CD4-positive, alpha-beta T cell treated with Interleukin-10 for 1 hour (primary cell): Measurements from ENCODE around the gene VAV1.
"Not testable (repeated sequence)": the region's sequence is repeated elsewhere in the genome, so short reads cannot be mapped to it uniquely, and the experiment has no call there.

Source experiments
- DNase-seq: peaks from one replicate; pipeline ENCODE4 v3.0.0-alpha.2; 2020

VAV1 gene

DNA sequence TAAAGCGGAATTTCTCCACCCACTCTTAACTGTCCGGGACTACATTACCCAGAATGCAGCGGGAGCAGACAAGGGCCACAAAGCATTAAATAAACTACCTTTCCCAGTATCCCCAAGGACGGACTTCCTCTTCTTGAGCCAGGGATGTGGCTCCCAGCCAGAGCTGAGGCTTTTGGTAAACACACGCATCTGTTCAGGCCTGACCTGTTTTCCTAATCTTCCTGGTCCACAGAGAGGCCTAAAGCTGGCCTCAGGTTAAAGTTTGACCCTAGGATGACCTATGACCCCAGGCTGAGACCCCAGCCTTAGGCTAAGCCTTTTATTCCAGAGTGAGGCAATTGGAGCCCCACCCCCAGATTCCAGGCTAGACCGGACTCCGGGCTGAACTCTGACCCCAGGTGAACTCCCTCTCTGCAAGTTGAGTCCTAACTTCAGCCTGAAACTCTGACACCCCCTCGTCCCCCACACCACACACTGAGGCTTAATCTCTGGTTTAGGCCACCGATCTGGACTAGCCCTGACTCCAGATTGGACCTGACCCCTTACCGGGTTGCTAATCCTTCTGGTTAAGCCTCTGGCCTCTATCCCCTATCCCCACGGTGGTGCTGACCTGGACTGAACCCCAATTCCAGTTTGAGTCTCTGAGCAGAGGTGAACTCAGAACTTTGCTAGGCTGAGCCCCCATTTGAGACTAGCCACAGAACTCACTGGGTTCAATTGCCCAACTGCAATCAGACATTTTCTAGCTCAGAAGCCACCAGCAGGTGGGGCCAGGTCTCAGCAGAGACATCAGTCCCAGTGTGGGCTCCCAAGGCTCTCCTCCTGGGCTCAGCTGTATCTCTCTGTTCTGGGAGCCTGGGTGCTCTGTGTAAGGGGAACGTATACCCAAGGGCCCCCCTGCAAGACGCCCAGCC is 34.4 kb upstream of the VAV1 start:
- DNase-seq, result peak; percentile 86

DNA sequence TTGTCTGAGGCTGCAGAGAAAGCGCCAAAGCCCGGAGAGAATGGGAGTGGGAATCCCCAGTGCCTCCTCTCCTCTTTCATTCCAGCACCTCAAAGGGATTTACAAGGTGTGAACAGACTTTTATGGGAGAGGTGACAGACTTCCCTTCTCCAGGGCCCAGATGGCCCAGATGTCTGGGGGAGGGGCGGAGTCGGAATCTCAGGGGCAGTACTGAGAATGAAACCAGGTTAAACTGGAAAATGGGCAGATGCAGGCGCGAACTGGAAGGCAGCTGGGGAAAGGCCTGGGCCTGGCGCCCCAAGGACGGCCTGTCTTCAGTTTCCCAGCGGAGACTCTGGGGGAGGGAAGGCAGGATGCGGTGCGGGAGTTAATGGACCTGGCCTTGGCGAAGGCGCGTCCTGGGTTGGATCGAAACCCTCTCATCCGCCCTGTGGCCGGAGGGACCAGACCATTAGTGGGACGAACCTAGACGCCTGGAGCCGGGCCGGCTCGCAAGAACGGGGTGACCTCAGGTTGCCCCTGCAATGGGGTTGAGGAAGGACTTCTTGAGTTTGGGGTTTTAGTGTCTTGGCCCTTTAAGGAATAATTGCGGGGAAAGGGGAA is 33.6 kb upstream of the VAV1 start:
- DNase-seq, result peak; percentile 43

DNA sequence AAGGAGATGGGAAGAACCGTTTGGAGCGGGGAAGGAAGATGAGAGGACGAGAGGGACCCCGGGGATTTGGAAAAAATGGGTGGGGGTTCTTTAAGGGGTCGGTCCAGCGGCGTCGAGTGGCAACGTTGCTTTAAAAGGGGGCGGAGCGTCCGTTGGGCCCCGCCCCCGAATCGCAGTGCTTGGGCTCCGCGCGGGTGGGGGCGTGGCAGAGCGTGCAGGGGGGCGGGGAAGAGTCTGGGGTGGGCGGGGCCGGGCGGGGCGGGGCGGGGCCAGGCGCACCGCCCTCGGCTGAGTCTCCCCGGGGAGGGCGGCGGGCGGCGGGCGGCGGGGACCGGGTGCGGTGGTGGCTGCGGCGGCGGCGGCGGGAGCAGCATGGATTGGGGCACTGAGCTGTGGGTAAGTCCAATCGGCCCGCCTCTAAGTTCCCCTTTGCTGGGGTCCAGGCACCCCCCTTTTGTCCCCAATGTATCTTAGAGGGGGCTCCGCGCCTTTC is 33.1 kb upstream of the VAV1 start, which contains the start of gene TRIP10:
TSS of gene TRIP10 (plus strand) at position 291 of the 493 bp plus-strand sequence. CDS start at position 373, 82 bp downstream.
- DNase-seq, result peak; percentile 90

DNA sequence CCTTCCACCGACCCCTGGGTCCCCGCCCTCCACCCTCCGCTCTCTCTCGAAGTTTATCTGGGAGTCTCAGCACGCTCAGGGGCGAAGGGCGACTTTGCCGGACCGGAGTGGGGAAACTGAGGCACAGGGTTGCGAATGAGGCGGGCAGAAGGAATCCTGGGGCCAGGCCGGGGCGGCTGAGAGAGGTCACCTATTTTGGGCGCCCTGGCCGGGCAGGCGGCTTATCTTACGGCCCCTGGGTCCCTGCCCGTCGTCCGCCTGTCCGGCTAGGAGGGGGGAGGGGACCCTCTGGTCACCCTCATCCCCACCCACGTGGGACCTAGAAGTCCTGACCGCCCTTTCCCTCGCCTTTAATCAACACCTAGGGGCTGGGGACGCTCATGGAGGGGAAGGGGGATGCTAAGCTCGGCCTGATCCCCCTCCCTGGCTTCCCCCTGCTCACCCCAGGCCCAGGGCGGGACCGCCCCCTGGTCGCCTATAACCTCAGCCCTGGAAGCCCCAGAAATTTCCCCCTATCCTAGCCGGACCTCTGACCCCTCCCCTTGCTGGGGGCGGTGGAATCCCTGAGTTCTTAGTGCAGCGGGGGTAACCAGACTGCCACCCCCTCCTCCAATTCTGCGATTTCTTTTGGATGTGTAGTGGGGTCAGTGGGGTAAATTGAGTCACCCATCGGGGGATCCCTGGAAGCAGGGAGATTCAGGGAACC is 32.5 kb upstream of the VAV1 start:
- DNase-seq, result no peak

DNA sequence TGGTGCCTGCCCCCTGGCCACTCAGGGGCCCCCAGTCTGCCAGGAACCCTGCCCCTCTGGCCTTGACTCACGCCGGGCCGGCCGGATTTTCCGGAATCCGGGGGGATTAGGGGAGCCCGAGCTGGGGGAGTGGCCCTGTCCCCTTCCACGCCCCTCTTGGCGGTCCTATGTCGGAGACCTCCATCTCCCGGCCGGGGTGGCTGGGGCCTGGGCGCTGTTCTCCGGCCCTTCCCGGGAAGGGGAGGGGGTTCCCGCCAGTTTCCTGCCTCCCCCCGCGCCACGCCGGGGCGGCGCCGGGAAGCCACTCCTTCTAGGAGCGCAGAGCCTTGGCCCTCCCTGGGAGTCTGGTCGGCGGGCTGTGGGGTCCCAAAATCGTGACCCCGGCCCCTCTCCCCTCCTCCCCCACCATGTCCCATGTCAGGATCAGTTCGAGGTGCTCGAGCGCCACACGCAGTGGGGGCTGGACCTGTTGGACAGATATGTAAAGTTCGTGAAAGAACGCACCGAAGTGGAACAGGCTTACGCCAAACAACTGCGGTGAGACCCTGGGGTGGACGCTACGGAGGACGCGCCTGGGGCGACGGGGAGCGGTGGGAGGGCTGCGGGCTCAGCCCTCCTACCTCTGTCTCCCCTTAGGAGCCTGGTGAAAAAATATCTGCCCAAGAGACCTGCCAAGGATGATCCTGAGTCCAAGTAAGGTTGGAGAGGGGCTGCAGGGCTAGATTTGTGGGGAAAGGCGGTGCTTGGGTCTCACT is 31.7 kb upstream of the VAV1 start:
- DNase-seq, result no peak

DNA sequence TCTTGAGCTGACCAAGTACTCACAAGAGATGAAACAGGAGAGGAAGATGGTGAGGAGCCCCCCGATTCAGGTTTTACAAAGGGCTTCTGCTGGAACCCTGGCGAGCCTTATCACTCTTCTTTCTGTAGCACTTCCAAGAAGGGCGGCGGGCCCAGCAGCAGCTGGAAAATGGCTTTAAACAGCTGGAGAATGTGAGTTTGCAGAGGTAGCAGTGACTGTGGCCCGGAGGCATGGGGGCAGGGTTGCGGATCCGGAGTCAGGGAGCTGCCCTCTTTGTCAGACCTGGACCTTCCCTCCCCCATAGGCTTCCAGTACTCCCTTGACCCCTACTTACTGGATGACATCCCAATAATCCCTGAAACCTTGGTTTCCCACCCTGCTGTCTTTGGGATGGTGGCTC is 29.4 kb upstream of the VAV1 start:
- DNase-seq, result no peak

DNA sequence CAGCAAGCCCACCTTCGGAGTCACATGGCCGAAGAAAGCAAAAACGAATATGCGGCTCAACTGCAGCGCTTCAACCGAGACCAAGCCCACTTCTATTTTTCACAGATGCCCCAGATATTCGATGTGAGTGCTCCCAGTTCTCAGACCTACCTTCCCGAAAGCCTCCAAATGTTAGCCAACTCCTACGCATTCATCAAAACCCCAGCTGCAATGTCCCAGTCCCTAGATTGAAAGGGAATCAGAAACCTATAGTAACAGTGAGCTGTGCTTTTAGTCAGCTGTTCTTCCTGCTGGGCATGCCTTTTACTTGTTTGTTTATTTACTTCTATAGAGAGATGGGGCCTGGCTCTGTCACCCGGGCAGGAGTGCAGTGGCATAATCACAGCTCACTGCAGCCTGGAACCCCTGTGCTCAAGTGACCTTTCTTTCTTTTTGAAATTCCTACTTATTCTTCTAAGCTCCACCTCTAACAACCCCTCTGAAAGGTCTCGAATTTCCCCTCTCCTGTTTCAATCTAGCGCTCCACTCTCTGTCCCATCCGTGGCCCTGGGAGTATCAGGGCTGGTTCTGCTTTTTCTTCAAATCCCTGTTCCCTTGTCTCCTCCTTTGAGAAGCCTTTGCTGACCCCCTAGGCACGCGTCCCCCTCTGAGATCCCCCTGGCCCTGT is 28.7 kb upstream of the VAV1 start:
- DNase-seq, result no peak

DNA sequence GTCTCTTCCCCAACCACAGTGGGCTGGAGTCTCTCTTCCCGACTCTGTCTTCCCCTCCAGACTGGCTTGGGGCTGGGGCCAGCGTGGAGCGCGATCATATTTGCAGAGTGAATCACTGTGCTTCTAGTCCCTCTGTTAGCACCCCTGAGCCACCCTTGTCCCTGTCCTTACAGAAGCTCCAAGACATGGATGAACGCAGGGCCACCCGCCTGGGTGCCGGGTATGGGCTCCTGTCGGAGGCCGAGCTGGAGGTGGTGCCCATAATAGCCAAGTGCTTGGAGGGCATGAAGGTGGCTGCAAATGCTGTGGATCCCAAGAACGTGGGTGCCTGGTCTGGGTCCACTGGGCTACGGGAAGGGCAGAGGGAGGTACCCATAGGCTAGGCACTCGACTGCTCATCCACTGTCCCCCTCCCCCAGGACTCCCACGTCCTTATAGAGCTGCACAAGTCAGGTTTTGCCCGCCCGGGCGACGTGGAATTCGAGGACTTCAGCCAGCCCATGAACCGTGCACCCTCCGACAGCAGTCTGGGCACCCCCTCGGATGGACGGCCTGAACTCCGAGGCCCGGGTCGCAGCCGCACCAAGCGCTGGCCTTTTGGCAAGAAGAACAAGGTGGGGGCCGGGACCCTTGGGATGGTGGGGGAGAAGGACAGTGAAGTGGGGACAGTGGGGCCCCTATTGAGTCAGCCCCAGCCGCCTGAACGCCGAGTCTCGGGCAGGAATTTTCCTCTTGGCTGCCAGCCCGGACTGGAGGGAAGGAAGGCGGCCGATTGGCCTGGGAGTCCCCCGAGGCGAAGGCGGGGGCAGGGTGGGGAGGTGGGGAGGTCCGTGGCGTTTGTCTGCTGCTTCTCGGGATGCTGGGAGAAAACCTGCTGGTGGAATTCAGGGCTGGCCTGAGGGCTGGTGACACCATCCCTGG is 27.9 kb upstream of the VAV1 start:
- no peak for DNase-seq

DNA sequence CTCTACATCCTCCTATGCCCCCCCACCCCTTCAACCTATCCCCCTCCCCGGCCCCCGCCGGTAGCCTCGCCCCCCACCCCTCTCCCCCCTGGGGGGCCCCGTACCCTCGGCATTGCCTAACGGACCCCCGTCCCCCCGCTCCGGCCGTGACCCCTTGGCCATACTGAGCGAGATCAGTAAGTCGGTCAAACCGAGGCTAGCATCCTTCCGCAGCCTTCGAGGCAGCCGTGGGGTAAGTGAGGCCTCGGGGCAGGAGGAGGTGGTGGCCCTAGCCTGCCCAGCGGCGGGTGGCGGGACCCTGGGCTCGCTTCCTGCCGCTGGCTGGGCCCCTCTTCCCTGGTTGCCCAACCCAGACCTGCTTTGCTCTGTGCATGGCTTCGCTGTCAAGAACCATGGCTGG is 26.5 kb upstream of the VAV1 start:
- no peak for DNase-seq

DNA sequence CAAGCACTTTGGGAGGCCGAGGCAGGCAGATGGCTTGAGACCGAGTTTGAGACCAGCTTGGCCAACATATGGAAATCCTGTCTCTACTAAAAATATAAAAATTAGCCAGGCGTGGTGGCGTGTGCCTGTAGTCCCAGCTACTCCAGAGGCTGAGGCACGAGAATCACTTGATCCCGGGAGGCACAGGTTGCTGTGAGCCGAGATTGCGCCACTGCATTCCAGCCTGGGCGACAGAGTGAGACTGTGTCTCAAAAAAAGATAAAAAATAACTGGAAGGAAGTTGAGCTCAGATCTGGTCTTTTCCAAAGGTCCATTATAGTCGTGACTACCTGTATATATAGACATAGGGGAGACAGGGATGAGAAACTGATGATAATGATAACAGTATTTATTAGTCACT is 24.0 kb upstream of the VAV1 start:
- DNase-seq, result not testable (repeated sequence)

DNA sequence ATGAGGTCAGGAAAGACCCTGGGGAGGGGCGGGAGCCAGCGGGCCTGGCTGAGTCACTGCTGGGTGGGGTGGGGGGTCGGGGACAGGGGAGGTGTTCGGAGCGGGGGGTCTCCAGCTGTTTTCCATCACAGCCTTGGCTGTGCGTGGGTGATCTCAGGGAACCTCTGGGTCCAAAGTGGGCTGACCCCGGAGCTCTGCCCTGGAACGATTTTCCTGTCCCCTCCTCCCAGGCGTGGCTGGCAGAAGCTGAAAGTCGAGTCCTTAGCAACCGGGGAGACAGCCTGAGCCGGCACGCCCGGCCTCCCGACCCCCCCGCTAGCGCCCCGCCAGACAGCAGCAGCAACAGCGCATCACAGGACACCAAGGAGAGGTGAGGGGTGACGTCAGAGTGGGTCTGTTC is 22.4 kb upstream of the VAV1 start:
- no peak for DNase-seq

DNA sequence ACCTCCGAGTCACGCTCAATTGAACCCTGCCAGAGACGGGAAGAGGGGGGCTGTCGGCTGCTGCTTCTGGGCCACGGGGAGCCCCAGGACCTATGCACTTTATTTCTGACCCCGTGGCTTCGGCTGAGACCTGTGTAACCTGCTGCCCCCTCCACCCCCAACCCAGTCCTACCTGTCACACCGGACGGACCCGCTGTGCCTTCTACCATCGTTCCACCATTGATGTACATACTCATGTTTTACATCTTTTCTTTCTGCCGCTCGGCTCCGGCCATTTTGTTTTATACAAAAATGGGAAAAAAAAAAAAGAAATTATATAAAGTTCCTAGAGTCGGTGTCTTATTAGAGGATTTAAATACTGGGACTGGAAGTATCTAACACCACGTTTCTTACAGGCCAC is 21.3 kb upstream of the VAV1 start:
- DNase-seq, result no peak

DNA sequence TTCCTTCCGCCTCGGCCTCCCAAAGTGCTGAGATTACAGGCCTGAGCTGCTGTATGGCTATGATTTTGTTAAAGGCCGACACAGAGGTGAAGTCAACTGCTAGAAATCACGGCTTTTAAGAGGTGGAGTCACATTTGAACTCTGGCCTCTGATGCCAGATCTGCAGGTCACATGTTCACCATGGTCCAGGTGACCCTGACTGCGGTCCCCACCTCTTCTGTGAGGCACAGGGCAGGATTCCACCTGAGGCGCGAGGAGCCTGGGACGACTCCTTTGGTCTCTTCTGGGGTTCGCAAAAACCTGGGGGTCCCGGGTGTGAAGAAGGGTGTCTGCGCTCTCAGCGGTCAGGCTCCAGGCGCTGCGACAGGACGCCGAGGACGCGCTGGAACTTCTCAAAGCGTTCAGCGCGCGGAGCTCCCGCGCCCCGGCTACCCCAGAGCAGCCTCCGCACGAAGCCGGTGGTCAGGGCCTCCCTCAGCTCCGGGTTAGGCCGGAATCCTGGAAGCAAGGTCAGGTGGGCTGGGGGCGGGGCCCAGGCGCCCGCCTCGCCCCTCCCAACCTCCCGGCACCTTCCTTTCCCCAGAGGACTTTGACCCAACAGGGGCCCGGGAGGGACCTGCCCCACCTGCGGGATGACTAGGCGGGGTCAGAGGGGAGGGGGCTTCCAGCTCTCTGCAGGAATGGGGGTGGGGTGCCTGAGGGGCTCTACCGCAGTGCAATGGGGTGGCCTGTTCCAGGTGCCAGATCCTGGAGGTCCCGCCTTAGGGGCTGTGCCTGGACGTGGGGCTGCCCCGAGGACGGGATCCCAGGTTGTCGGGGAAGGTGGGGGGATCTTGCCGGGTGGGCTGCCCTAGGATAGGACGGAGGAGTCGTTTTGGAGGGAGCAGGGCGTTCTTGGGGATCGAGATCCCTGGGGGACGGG is 20.0 kb upstream of the VAV1 start:
- DNase-seq, result no peak

DNA sequence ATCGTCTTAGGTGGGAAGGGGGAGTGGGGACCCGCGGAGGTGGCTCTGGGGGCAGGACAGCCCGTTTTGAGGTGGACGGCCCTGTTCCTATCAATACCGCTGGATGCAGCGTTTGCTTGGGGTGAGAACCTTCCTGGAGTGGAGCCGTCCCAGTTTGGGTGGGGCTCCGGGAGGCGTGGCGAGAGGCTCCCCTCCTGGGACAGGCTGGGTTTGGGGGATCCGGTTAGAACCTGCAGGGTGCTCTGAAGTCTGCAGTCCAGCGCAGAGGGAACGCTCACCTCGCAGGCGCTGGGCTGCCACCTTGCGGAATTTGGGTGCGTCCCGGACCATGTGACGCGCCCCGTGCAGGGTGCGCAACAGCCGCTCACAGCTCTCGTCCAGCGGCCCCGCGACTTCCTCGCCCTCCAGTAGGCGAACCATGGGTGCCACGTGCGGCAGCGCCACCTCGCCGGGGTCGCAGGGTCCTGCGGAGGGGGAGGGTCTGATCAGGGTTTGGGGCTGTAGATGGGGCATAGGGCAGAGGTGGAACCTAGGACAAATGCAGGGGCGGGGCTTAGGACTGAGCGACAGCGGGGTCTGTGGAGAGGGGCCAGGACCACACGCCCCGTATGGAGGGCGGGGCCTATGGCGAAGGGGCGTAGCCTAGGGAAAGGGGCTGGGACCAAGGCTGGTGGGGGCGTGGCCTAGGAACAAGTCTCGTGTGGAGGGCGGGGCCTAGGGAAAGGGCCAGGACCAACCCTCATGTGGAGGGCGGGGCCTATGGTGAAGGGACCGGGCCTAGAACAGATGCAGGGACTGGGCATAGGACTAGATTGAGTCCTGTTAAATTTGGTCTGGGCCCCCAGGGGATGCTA is 19.1 kb upstream of the VAV1 start:
- peak; percentile 86 for DNase-seq

DNA sequence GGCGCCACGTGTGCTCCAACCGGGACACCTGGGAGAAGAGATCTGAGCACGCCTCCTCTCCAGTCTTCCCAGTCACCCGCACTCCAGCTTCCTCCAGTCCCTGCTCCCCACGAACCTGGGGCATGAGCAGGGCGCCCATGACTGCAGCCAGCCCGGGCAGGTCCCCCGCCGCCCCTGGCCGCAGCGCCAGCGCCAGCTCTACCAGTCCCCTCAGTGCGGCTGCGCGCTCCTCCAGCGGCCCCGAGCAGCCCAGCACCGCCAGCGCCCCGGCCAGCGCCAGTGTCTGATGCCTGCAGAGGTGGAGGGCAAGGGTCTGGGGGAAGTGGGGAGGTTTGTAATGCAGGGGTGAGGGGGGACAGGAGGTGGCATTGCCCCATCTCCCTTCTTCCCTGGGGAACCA is 18.4 kb upstream of the VAV1 start:
- no peak for DNase-seq

DNA sequence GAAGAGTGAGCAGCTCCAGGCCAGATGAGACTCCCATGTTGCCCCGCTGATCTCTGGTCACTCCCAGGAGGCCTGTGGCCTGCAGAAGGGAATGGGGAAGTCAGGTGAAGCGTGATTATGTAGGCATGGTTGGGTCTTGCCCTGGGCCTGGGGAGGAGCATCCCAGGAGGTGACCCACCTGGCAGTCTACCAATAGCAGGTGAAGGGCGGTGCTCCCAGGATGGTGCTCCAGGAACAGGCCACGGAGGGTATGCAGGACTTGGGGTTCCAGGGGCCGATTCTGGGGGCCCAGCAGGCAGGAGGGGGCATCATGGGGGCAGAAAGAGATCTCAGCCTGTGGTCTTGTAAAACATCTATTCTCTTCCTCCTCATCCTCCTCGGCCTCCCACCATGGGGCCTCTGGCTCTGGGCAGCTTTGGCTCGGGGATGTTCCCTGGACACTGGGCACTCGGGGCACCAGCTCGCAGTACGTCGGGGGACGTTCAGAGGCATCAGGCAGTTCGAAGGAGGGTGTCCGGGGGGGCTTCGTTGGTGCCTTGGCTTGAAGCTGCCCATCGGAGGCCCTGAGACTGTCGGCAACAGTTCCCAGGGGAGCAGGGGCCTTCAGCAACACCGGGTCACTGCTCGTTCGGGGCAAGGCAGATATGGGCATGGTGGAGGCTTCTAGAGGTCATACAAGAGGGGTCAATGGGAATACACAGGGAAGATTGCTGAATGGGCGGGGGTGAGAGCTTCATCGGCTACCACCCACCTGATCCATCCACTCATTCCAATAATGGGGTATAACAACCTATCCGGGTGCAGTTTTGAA is 17.6 kb upstream of the VAV1 start:
- no peak for DNase-seq

DNA sequence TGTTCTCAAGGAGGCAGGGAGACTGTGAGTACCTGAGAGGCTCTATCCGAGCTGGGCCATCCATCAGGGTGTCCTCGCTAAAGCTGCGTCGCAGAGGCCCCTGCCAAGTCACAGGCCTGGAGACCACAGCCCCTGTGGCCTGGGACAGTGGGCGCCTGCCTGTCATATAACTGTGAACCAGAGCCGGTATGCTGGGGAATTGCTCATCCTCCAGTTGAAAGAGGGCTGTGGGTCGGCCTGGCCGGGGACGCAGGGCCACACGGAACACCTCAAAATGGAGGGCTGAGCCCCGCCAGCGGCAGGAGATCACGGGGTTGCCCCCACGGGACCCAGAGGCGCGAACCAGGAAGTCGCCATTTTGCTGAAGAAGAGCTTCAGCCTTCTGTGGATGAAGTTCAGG is 11.9 kb upstream of the VAV1 start:
- DNase-seq, result no peak

DNA sequence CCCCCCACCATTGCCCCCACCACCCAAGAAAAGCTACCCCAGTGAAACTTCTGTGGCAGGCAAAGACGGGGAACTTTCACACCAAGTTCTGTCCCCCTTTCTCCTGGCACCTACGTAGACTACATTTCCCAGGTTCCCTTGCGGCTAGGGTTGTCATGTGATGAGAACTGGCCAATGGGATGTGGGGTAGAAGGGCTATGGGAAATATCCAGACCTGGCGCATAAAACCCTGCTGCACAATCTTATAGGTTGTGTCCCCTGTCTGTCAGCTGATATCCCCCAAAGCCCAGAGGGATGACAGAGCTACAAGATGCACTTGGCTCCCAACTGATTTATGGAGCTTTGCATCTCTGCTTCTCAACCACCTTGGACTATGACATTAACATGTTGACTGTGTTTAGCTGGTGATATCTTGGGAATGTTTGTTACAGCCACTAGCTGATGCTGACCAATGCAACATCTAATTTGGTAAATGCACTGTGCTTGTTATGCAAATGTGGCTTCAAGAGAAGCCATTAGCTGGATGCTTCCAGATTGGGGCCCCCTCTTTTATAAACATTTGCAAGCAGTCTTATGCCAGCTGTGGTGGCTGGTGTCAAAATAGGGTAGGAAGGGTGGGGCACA is 11.3 kb upstream of the VAV1 start:
- no peak for DNase-seq
